Liver (tissue), 9 donors: ENCODE data around the gene FSIP2. TPM values are rescaled to one million over a fixed set of nuclear protein-coding genes. Genes with fewer than 3 reads are reported as not detected.

Experiments
- DNase-seq: peaks from one replicate; pipeline ENCODE4 v3.0.0-alpha.2; 2017; ENCODE audit warnings: low spot score
- H3K27ac ChIP-seq, 2 donors: one replicate each; pipeline ENCODE4 v1.7.0; 2013; ENCODE audit warnings: inconsistent platforms in 2 of 2, low read length in 2 of 2, control low read depth in 1 of 2, low read depth in 1 of 2, mild to moderate bottlenecking in 1 of 2
- H3K27me3 ChIP-seq, 4 donors: one replicate each; pipeline versions ENCODE4 v1.6.1 to v1.7.0; 2013; ENCODE audit warnings: low read length in 3 of 4, inconsistent platforms in 1 of 4, mild to moderate bottlenecking in 1 of 4, moderate library complexity in 1 of 4; ENCODE audit not compliant: control insufficient read depth in 4 of 4, insufficient read depth in 4 of 4
- H3K36me3 ChIP-seq, 4 donors: one replicate each; pipeline versions ENCODE4 v1.6.1 to v1.7.0; 2013; ENCODE audit warnings: low read length in 3 of 4, mild to moderate bottlenecking in 3 of 4, low read depth in 1 of 4, moderate library complexity in 1 of 4; ENCODE audit not compliant: control insufficient read depth in 4 of 4, insufficient read depth in 3 of 4
- H3K4me1 ChIP-seq, 4 donors: one replicate each; pipeline versions ENCODE4 v1.6.1 to v1.7.0; 2013; ENCODE audit warnings: low read length in 3 of 4, mild to moderate bottlenecking in 3 of 4, moderate library complexity in 1 of 4; ENCODE audit not compliant: control insufficient read depth in 4 of 4, insufficient read depth in 4 of 4
- H3K4me3 ChIP-seq, 3 donors: one replicate each; pipeline versions ENCODE4 v1.6.1 to v1.7.0; 2013; ENCODE audit warnings: low read length in 3 of 3, control low read depth in 1 of 3, low read depth in 1 of 3, mild to moderate bottlenecking in 1 of 3
- H3K9ac ChIP-seq, 2 donors: one replicate each; pipeline ENCODE4 v1.7.0; 2013; ENCODE audit warnings: low read length in 2 of 2, mild to moderate bottlenecking in 2 of 2, moderate library complexity in 2 of 2, control low read depth in 1 of 2, low read depth in 1 of 2
- H3K9me3 ChIP-seq, 4 donors: one replicate each; pipeline versions ENCODE4 v1.6.1 to v1.7.0; 2013; ENCODE audit warnings: low read length in 3 of 4; ENCODE audit not compliant: control insufficient read depth in 4 of 4
- ATF3 ChIP-seq: IDR thresholded peaks from 2 replicates; pipeline ENCODE4 v1.6.1; 2016; ENCODE audit warnings: antibody characterized with exemption
- CTCF ChIP-seq: fragments of 150-350 bp; IDR thresholded peaks from 2 replicates; pipeline ENCODE4 v1.5.1; 2017; ENCODE audit warnings: improper control_type of control experiment, low read depth, low read length; ENCODE audit not compliant: missing input control
- EGR1 ChIP-seq, 2 donors: IDR thresholded peaks; 2 replicates each; pipeline ENCODE4 v1.6.1; 2016 to 2018; ENCODE audit warnings: antibody characterized with exemption in 2 of 2, low read depth in 2 of 2
- FOXA1 ChIP-seq: IDR thresholded peaks from 2 replicates; pipeline ENCODE4 v1.6.1; 2016; ENCODE audit warnings: antibody characterized with exemption
- FOXA2 ChIP-seq: IDR thresholded peaks from 2 replicates; pipeline ENCODE4 v1.6.1; 2016; ENCODE audit warnings: antibody characterized with exemption
- GABPA ChIP-seq, 2 donors: IDR thresholded peaks in 1 of 2; conservative IDR thresholded peaks in 1 of 2; 2 replicates each; pipeline ENCODE4 v1.6.1; 2016; ENCODE audit warnings: antibody characterized with exemption in 2 of 2, mild to moderate bottlenecking in 1 of 2, moderate library complexity in 1 of 2
- HNF4A ChIP-seq, 2 donors: conservative IDR thresholded peaks; 2 replicates each; pipeline ENCODE4 v1.6.1; 2016; ENCODE audit warnings: antibody characterized with exemption in 2 of 2, mild to moderate bottlenecking in 2 of 2
- HNF4G ChIP-seq: IDR thresholded peaks from 2 replicates; pipeline ENCODE4 v1.6.1; 2016; ENCODE audit warnings: antibody characterized with exemption
- JUND ChIP-seq, 2 donors: IDR thresholded peaks; 2 replicates each; pipeline ENCODE4 v1.6.1; 2016; ENCODE audit warnings: antibody characterized with exemption in 2 of 2
- MAX ChIP-seq: IDR thresholded peaks from 2 replicates; pipeline ENCODE4 v1.6.1; 2016; ENCODE audit warnings: antibody characterized with exemption
- NR2F2 ChIP-seq: IDR thresholded peaks from 2 replicates; pipeline ENCODE4 v1.6.1; 2016; ENCODE audit warnings: antibody characterized with exemption
- RAD21 ChIP-seq, 2 donors: IDR thresholded peaks; 2 replicates each; pipeline ENCODE4 v1.6.1; 2016; ENCODE audit warnings: antibody characterized with exemption in 2 of 2, mild to moderate bottlenecking in 2 of 2
- RXRA ChIP-seq, 2 donors: IDR thresholded peaks; 2 replicates each; pipeline ENCODE4 v1.6.1; 2017 to 2018; ENCODE audit warnings: antibody characterized with exemption in 2 of 2, mild to moderate bottlenecking in 1 of 2
- SP1 ChIP-seq: IDR thresholded peaks from 2 replicates; pipeline ENCODE4 v1.6.1; 2018; ENCODE audit warnings: antibody characterized with exemption, mild to moderate bottlenecking
- TAF1 ChIP-seq: conservative IDR thresholded peaks from 2 replicates; pipeline ENCODE4 v1.6.1; 2016; ENCODE audit warnings: antibody characterized with exemption, mild to moderate bottlenecking
- YY1 ChIP-seq: IDR thresholded peaks from 2 replicates; pipeline ENCODE4 v1.6.1; 2016; ENCODE audit warnings: antibody characterized with exemption, mild to moderate bottlenecking
- ZBTB33 ChIP-seq: IDR thresholded peaks from 2 replicates; pipeline ENCODE4 v1.6.1; 2016; ENCODE audit warnings: antibody characterized with exemption
- polyA plus RNA-seq, 2 donors: library from polyadenylated mRNA; stranded (reverse) in 1 of 2; unstranded in 1 of 2; fragments of 200-250 nt in 1 of 2; fragments of >200 nt in 1 of 2; fragmentation: Nextera tagmentation in 1 of 2; extraction: Ambion mirVana in 1 of 2; gene quantifications; one replicate each; pipeline versions ENCODE4 v1.2.1 to v1.2.3, GENCODE V29; 2013 to 2015
- total RNA-seq, 2 donors: library from RNA; depleted of rRNA; stranded (reverse); fragments of >200 nt; gene quantifications; one replicate each; pipeline ENCODE4 v1.2.3, GENCODE V29; 2014
- TF ChIP-seq, protein P1 (sequence below): IDR thresholded peaks from 2 replicates; pipeline ENCODE4 v1.6.1; 2016; ENCODE audit warnings: antibody characterized with exemption, mild to moderate bottlenecking
- donor health status: healthy.
- donor health status: healthy.
- donor health status: healthy.
- donor health status: healthy.
- donor health status: healthy.

Gene FSIP2
- total and polyA plus RNA-seq, 4 donors = 0.01 to 0.75 (median 0.19) TPM

DNA sequence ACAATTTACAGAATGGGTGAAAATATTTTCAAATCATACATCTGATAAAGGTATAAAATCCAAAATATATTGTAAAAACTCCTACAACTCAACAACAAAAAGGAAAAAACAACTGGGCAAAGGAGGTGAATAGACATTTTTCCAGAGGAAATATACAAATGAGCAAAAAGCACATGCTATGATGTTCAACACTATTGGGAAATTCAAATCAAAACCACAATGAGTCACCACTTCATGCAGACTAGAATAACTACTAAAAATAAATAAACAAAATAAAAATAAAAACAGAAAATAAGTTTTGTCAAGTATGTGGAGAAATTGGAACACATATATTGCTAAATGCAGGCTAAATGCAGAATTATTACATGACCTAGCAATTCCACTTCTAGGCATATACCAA, 120.9 kb downstream of the FSIP2 start:
- DNase-seq = no peak
- H3K4me3 ChIP-seq = no peak overlapping the region

More for the DNA sequence above, 120.9 kb downstream of the FSIP2 start:
- Histone ChIP-seq H3K27ac (no peak overlapping the region), H3K27me3 (no peaks in the 10 kb centered on the region), H3K4me1 (no peaks in the 10 kb centered on the region), H3K36me3 (no peaks in the 10 kb centered on the region), H3K9me3 (no peaks in the 10 kb centered on the region), H3K9ac (no peak overlapping the region)
- TF ChIP-seq GABPA (IDR thresholded peaks at IDR 0.05 in 1 of 2, conservative IDR thresholded peaks at IDR 0.05 in 1 of 2) (no peak), RXRA (IDR thresholded peaks at IDR 0.05) (no peak), HNF4A (conservative IDR thresholded peaks at IDR 0.05) (no peak), ZBTB33 (no peak), TAF1 (no peak), CTCF (no peak), EGR1 (IDR thresholded peaks at IDR 0.05; ENCODE audit: low read depth in 2 of 2) (no peak), NR2F2 (no peak), SP1 (no peak), FOXA1 (no peak), RAD21 (IDR thresholded peaks at IDR 0.05) (no peak), FOXA2 (no peak), ATF3 (no peak), JUND (IDR thresholded peaks at IDR 0.05) (no peak), YY1 (no peak), HNF4G (no peak), MAX (no peak)
- TF ChIP-seq, protein P1, sequence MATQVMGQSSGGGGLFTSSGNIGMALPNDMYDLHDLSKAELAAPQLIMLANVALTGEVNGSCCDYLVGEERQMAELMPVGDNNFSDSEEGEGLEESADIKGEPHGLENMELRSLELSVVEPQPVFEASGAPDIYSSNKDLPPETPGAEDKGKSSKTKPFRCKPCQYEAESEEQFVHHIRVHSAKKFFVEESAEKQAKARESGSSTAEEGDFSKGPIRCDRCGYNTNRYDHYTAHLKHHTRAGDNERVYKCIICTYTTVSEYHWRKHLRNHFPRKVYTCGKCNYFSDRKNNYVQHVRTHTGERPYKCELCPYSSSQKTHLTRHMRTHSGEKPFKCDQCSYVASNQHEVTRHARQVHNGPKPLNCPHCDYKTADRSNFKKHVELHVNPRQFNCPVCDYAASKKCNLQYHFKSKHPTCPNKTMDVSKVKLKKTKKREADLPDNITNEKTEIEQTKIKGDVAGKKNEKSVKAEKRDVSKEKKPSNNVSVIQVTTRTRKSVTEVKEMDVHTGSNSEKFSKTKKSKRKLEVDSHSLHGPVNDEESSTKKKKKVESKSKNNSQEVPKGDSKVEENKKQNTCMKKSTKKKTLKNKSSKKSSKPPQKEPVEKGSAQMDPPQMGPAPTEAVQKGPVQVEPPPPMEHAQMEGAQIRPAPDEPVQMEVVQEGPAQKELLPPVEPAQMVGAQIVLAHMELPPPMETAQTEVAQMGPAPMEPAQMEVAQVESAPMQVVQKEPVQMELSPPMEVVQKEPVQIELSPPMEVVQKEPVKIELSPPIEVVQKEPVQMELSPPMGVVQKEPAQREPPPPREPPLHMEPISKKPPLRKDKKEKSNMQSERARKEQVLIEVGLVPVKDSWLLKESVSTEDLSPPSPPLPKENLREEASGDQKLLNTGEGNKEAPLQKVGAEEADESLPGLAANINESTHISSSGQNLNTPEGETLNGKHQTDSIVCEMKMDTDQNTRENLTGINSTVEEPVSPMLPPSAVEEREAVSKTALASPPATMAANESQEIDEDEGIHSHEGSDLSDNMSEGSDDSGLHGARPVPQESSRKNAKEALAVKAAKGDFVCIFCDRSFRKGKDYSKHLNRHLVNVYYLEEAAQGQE = no peak
